Fibroblast of lung (primary cell): ENCODE results near the gene IGFBP1. TPM values are rescaled to one million over a fixed set of nuclear protein-coding genes. Genes with fewer than 3 reads are reported as not detected.

Source experiments
- DNase-seq, 2 donors: peaks; one replicate each; pipeline versions ENCODE4 v3.0.0 to v3.0.0-alpha.2; 2010; ENCODE audit warnings: low read depth in 2 of 2
- H2AFZ ChIP-seq: 2 replicates; pipeline ENCODE4 v1.5.1; 2012; ENCODE audit warnings: low read length, control low read depth, inconsistent platforms
- H3K27ac ChIP-seq: 2 replicates; pipeline ENCODE4 v1.5.1; 2011; ENCODE audit warnings: low read length, control low read depth; ENCODE audit not compliant: insufficient read depth
- H3K27me3 ChIP-seq: 2 replicates; pipeline ENCODE4 v1.5.1; 2011; ENCODE audit warnings: mild to moderate bottlenecking, low read length; ENCODE audit not compliant: control insufficient read depth, insufficient read depth
- H3K36me3 ChIP-seq: 2 replicates; pipeline ENCODE4 v1.5.1; 2011; ENCODE audit warnings: low read length; ENCODE audit not compliant: control insufficient read depth, insufficient read depth
- H3K4me1 ChIP-seq: 2 replicates; pipeline ENCODE4 v1.5.1; 2011; ENCODE audit warnings: low read length; ENCODE audit not compliant: control insufficient read depth, insufficient read depth; ENCODE audit errors: extremely low read depth
- H3K4me2 ChIP-seq: 2 replicates; pipeline ENCODE4 v1.5.1; 2011; ENCODE audit warnings: low read length, control low read depth; ENCODE audit not compliant: insufficient read depth; ENCODE audit errors: extremely low read depth
- H3K4me3 ChIP-seq, 4 experiments: fragments of 200-600 bp in 1 of 4; sonication (generic) in 1 of 4; replicated peaks in 1 of 4; 2 replicates each; pipeline ENCODE4 v1.5.1; 2011 to 2016; ENCODE audit warnings: low read length in 4 of 4, low read depth in 3 of 4, mild to moderate bottlenecking in 3 of 4, control low read depth in 2 of 4, inconsistent platforms in 1 of 4, mixed read lengths in 1 of 4; ENCODE audit not compliant: insufficient read depth in 1 of 4; ENCODE audit errors: control extremely low read depth in 1 of 4
- H3K79me2 ChIP-seq: 2 replicates; pipeline ENCODE4 v1.5.1; 2012; ENCODE audit warnings: mild to moderate bottlenecking, low read length, inconsistent platforms; ENCODE audit not compliant: control insufficient read depth, insufficient read depth
- H3K9ac ChIP-seq: 2 replicates; pipeline ENCODE4 v1.5.1; 2011; ENCODE audit warnings: mild to moderate bottlenecking, low read length, control low read depth; ENCODE audit not compliant: insufficient read depth
- H3K9me3 ChIP-seq: 2 replicates; pipeline ENCODE4 v1.5.1; 2012; ENCODE audit warnings: low read depth, low read length; ENCODE audit not compliant: control insufficient read depth, insufficient read depth
- H4K20me1 ChIP-seq: 2 replicates; pipeline ENCODE4 v1.5.1; 2011; ENCODE audit warnings: low read length; ENCODE audit not compliant: control insufficient read depth, insufficient read depth; ENCODE audit errors: extremely low read depth
- CTCF ChIP-seq, 2 donors: IDR thresholded peaks in 1 of 2; conservative IDR thresholded peaks in 1 of 2; 1 replicate in 1 of 2; 2 replicates in 1 of 2; pipeline ENCODE4 v1.5.1; 2011 to 2012; ENCODE audit warnings: low read length in 2 of 2, control low read depth in 1 of 2, inconsistent platforms in 1 of 2, low read depth in 1 of 2, mild to moderate bottlenecking in 1 of 2
- EZH2 ChIP-seq: IDR thresholded peaks from 2 replicates; pipeline ENCODE4 v1.5.1; 2012; ENCODE audit warnings: low read length, control low read depth, mild to moderate bottlenecking; ENCODE audit errors: missing control alignments
- polyA plus RNA-seq, 2 donors: library from polyadenylated mRNA; depleted of rRNA in 1 of 2; stranded (reverse) in 1 of 2; unstranded in 1 of 2; fragments of >200 nt; gene quantifications; 2 replicates each; pipeline ENCODE4 v1.2.1, GENCODE V29; 2011 to 2012; ENCODE audit warnings: missing spikeins in 1 of 2
- total RNA-seq: library from RNA; depleted of rRNA; stranded (reverse); fragments of >200 nt; gene quantifications from 2 replicates; pipeline ENCODE4 v1.2.1, GENCODE V29; 2014

Gene IGFBP1
- total and polyA plus RNA-seq, 2 donors (not counting 1 experiment from before 2014, with no cell fraction given), result not detected

DNA sequence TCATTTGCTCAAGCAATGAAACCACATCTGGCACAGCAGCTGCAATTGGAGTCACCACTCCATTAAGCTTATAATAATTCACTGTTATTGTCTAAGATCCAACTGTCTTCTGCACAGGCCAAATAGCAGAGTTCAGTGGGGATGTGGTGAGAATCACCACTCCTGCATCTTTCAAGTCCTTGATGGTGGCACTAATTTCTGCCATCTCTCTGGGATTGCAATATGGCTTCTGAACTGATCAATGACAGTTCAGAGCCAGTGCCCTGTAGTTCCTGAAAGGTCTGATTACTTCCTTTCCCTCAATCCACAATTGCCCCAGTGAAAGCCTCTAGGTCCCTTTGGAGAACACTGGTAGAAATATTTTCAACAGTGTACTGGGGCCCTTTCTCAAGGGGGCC, 6.4 kb downstream of the IGFBP1 start:
- Histone ChIP-seq H2AFZ (no peak overlapping the region), H3K4me3 (no peak overlapping the region), H3K27me3 (peaks cover 16% of the 10 kb centered on the region), H3K79me2 (no peaks in the 10 kb centered on the region), H3K36me3 (no peaks in the 10 kb centered on the region), H3K4me1 (no peaks in the 10 kb centered on the region), H4K20me1 (no peaks in the 10 kb centered on the region), H3K9ac (no peak overlapping the region), H3K9me3 (no peaks in the 10 kb centered on the region), H3K27ac (no peak overlapping the region), H3K4me2 (no peak overlapping the region)
- no peak for DNase-seq
- TF ChIP-seq EZH2 (no peak), CTCF (conservative IDR thresholded peaks at IDR 0.05 in 1 of 2, IDR thresholded peaks at IDR 0.05 in 1 of 2; ENCODE audit: low read depth in 1 of 2, low read length in 2 of 2) (no peak)

DNA sequence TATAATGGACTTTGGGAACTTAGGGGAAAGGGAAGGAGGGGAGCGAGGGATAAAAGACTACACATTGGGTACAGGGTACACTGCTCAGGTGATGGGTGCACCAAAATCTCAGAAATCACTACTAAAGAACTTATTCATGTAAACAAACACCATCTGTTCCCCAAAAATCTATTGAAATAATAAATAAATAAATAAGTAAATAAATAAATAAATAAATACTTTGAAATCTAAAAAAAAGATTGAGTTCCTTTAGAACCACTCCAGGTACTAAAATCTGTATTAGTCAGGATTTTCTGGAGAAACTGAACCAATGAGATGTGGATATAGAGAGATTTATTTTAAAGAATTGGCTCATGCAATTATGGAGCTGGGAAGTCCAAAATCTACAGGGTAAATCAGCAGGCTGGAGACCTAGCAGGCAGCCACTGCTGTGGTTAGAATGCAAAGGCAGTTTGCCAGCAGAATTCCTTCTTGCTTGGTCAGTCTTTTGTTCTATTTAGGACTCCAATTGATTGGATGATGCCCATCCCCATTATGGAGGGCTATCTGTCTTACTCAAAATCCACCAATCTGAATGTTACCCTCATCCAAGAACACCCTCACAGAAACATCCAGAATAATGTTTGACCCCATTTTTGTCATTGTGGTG, 8.9 kb downstream of the IGFBP1 start:
- no peak overlapping the region for H3K9ac ChIP-seq
- no peak for TF ChIP-seq CTCF (conservative IDR thresholded peaks at IDR 0.05 in 1 of 2, IDR thresholded peaks at IDR 0.05 in 1 of 2; ENCODE audit: low read depth in 1 of 2, low read length in 2 of 2)
- no peak for TF ChIP-seq EZH2

DNA sequence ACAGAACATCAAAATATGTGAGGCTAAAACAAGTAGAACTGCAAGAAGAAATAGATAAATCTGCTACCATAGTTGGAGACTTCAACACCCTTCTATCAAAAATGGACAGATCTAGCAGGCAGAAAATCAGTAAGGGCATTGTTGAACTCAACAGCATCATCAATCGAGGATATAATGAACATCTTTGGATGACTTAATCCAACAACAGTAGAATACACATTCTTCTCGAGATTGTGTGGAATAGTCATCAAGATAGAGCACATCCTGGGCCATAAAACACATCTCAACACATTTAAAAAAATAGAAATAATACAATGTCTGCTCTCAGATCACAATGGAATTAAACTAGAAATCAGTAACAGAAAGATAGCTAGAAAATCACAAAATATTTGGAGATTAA, 9.9 kb downstream of the IGFBP1 start:
- peaks cover 4% of the 10 kb centered on the region for H3K27me3 ChIP-seq
- no peaks in the 10 kb centered on the region for H3K4me1 ChIP-seq
- no peaks in the 10 kb centered on the region for H4K20me1 ChIP-seq
- H3K4me2 ChIP-seq, result no peak overlapping the region
- H3K4me3 ChIP-seq, result no peak overlapping the region
- no peak overlapping the region for H2AFZ ChIP-seq
- H3K27ac ChIP-seq, result no peak overlapping the region
- H3K36me3 ChIP-seq, result no peaks in the 10 kb centered on the region
- no peaks in the 10 kb centered on the region for H3K79me2 ChIP-seq
- H3K9me3 ChIP-seq, result no peaks in the 10 kb centered on the region
- peak in 1 of 2 donors; percentile 39 for DNase-seq
- no peak overlapping the region for H3K9ac ChIP-seq
- no peak for TF ChIP-seq CTCF (conservative IDR thresholded peaks at IDR 0.05 in 1 of 2, IDR thresholded peaks at IDR 0.05 in 1 of 2; ENCODE audit: low read depth in 1 of 2, low read length in 2 of 2)
- no peak for TF ChIP-seq EZH2

More for the DNA sequence above, 8.9 kb downstream of the IGFBP1 start:
- Histone ChIP-seq H3K27me3 (peaks cover 11% of the 10 kb centered on the region), H2AFZ (no peak overlapping the region), H3K79me2 (no peaks in the 10 kb centered on the region), H3K9me3 (no peaks in the 10 kb centered on the region), H3K4me3 (no peak overlapping the region), H4K20me1 (no peaks in the 10 kb centered on the region), H3K27ac (no peak overlapping the region), H3K4me1 (no peaks in the 10 kb centered on the region), H3K4me2 (no peak overlapping the region), H3K36me3 (no peaks in the 10 kb centered on the region)
- peak; percentile 55 to 91 for DNase-seq
